HEK293 (cell line): ENCODE results near the gene SYCN.
"Not testable (repeated sequence)": the region's sequence is repeated elsewhere in the genome, so short reads cannot be mapped to it uniquely, and the experiment has no call there.

Source experiments
- CTCF ChIA-PET: fragments of 350-600 bp; formaldehyde crosslinking; extraction: SDS; loops from one replicate; lab custom pipeline; 2021; ENCODE audit warnings: antibody characterized with exemption; lab: Yijun Ruan, JAX
- POLR2A ChIA-PET: fragments of 300-600 bp; formaldehyde crosslinking; extraction: SDS; loops from one replicate; lab custom pipeline; 2020; ENCODE audit warnings: antibody characterized with exemption, inconsistent platforms; lab: Yijun Ruan, JAX
- H3K27ac ChIP-seq: fragments of 200-500 bp; sonication (Bioruptor generic); 2 replicates; pipeline ENCODE4 v1.5.1; 2014; ENCODE audit warnings: low read depth, low read length, control low read depth, inconsistent platforms; ENCODE audit errors: extremely low read depth
- H3K36me3 ChIP-seq, 2 experiments: fragments of 200-500 bp in 1 of 2; sonication (Bioruptor generic) in 1 of 2; 1 replicate in 1 of 2; 2 replicates in 1 of 2; pipeline ENCODE4 v1.5.1; 2014 to 2017; ENCODE audit warnings: inconsistent platforms in 2 of 2, low read length in 2 of 2; ENCODE audit not compliant: control insufficient read depth in 2 of 2, insufficient read depth in 1 of 2
- H3K4me1 ChIP-seq: fragments of 200-500 bp; sonication (Bioruptor generic); 2 replicates; pipeline ENCODE4 v1.5.1; 2014; ENCODE audit warnings: mild to moderate bottlenecking, low read length, inconsistent platforms; ENCODE audit not compliant: control insufficient read depth, insufficient read depth
- H3K4me3 ChIP-seq: 2 replicates; pipeline ENCODE4 v1.5.1; 2011; ENCODE audit warnings: low read depth, mild to moderate bottlenecking, control low read depth, low read length, moderate library complexity
- H3K9me3 ChIP-seq: fragments of 200-500 bp; sonication (Bioruptor generic); 2 replicates; pipeline ENCODE4 v1.5.1; 2014; ENCODE audit warnings: low read depth, low read length, inconsistent platforms; ENCODE audit not compliant: control insufficient read depth, insufficient read depth
- GFI1B ChIP-seq: fragments of 450-650 bp; formaldehyde crosslinking; IDR thresholded peaks from 2 replicates; pipeline ENCODE4 v1.5.1; 2016; ENCODE audit warnings: missing biosample characterization, missing genetic modification characterization
- KLF1 ChIP-seq: fragments of 450-650 bp; formaldehyde crosslinking; IDR thresholded peaks from 2 replicates; pipeline ENCODE4 v1.5.1; 2016; ENCODE audit warnings: missing biosample characterization, missing genetic modification characterization
- ZNF121 ChIP-seq: fragments of 450-650 bp; formaldehyde crosslinking; IDR thresholded peaks from 2 replicates; pipeline ENCODE4 v1.5.1; 2016; ENCODE audit warnings: missing biosample characterization, missing genetic modification characterization
- ZNF138 ChIP-seq: fragments of 450-650 bp; formaldehyde crosslinking; IDR thresholded peaks from 2 replicates; pipeline ENCODE4 v1.5.1; 2016; ENCODE audit warnings: missing biosample characterization, missing genetic modification characterization, borderline replicate concordance
- ZNF169 ChIP-seq: fragments of 450-650 bp; formaldehyde crosslinking; IDR thresholded peaks from 2 replicates; pipeline ENCODE4 v1.5.1; 2016; ENCODE audit warnings: missing biosample characterization, missing genetic modification characterization
- ZNF423 ChIP-seq: fragments of 450-650 bp; formaldehyde crosslinking; IDR thresholded peaks from 2 replicates; pipeline ENCODE4 v1.5.1; 2016; ENCODE audit warnings: missing biosample characterization, missing genetic modification characterization
- ZNF600 ChIP-seq: fragments of 450-650 bp; formaldehyde crosslinking; IDR thresholded peaks from 2 replicates; pipeline ENCODE4 v1.5.1; 2016; ENCODE audit warnings: missing biosample characterization, missing genetic modification characterization
- ZNF621 ChIP-seq: fragments of 450-650 bp; formaldehyde crosslinking; IDR thresholded peaks from 2 replicates; pipeline ENCODE4 v1.5.1; 2017; ENCODE audit warnings: missing biosample characterization, missing genetic modification characterization
- ZNF792 ChIP-seq: fragments of 450-650 bp; formaldehyde crosslinking; IDR thresholded peaks from 2 replicates; pipeline ENCODE4 v1.5.1; 2016; ENCODE audit warnings: missing biosample characterization, missing genetic modification characterization
- TF ChIP-seq, protein P1 (sequence below): fragments of 450-650 bp; formaldehyde crosslinking; IDR thresholded peaks from 2 replicates; pipeline ENCODE4 v1.5.1; 2016; ENCODE audit warnings: missing biosample characterization, missing genetic modification characterization
- TF ChIP-seq, protein P2 (sequence below): fragments of 450-650 bp; formaldehyde crosslinking; IDR thresholded peaks from 2 replicates; pipeline ENCODE4 v1.5.1; 2016; ENCODE audit warnings: missing biosample characterization, missing genetic modification characterization
- TF ChIP-seq, protein P3 (sequence below): fragments of 450-650 bp; formaldehyde crosslinking; conservative IDR thresholded peaks from 2 replicates; pipeline ENCODE4 v1.5.1; 2016; ENCODE audit warnings: low read depth, missing biosample characterization, missing genetic modification characterization

Gene SYCN

DNA sequence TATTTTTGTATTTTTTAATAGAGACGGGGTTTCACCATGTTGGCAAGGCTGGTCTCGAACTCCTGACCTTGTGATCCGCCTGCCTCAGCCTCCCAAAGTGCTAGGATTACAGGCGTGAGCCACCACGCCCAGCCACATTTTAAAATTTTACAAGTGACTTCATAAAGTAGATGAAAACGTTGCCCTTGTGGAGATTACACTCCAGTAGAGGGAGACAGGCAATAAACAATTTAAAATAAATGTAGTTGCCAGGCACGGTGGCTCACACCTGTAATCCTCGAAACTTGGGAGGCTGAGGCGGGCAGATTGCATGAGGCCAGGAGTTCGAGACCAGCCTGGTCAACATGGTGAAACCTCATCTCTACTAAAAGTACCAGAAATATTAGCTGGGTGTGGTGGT lies 15.0 kb upstream of the SYCN start:
- H3K9me3 ChIP-seq, H3K4me3 ChIP-seq, H3K36me3 ChIP-seq, H3K27ac ChIP-seq, H3K4me1 ChIP-seq, POLR2A ChIA-PET: not testable (repeated sequence)
- CTCF ChIA-PET = interaction anchor here (0.7 to 5.2 kb wide), 6 partner anchors 31 to 193 kb away, joined by 3 to 25 read pairs (median 3); no protein-coding TSS in a partner anchor
- TF ChIP-seq KLF1 = 0 out of 2 replicates have a peak, but pooled peaks have one; percentile 11

DNA sequence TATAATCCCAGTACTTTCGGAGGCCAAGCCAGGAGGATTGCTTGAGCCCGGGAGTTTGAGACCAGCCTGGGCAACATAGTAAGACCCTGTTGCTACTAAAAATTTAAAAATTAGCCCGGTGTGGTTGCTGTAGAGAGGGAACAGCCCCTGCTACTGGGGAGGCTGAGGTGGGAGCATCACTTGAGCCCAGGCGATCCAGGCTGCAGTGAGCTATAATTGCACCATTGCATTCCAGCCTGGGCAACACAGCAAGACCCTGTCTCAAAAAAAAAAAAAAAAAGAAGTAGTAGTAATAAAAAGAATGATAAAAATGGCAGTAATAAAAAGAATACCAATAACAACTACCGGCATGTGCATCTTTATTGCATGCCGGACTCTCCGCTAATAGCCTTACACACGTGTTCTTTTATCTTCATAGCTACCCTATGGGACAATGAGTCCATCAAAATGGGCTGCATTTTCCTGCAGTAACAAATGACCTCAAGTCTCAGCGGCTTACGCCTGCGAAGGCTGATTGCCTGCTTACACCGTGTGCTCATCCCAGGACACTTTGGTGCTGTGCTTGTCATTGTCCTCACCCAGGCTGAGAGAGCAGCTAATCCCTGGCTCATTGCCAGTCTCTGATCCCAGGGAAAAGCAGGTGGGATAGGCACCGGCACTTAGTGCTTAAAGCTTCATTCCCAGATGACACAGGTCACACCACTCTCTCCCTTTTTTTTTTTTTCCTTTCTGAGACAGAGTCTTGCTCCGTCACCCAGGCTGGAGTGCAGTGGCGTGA lies 14.4 kb upstream of the SYCN start:
- no peak overlapping the region for H3K4me3 ChIP-seq
- H3K36me3 ChIP-seq = no peaks in the 10 kb centered on the region; a peak in 1 of 3 replicates
- no peaks in the 10 kb centered on the region for H3K4me1 ChIP-seq
- TF ChIP-seq, protein P1, sequence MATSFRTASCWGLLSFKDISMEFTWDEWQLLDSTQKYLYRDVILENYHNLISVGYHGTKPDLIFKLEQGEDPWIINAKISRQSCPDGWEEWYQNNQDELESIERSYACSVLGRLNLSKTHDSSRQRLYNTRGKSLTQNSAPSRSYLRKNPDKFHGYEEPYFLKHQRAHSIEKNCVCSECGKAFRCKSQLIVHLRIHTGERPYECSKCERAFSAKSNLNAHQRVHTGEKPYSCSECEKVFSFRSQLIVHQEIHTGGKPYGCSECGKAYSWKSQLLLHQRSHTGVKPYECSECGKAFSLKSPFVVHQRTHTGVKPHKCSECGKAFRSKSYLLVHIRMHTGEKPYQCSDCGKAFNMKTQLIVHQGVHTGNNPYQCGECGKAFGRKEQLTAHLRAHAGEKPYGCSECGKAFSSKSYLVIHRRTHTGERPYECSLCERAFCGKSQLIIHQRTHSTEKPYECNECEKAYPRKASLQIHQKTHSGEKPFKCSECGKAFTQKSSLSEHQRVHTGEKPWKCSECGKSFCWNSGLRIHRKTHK (tag by site-specific recombination) = peak; percentile 83
- TF ChIP-seq, protein P2, sequence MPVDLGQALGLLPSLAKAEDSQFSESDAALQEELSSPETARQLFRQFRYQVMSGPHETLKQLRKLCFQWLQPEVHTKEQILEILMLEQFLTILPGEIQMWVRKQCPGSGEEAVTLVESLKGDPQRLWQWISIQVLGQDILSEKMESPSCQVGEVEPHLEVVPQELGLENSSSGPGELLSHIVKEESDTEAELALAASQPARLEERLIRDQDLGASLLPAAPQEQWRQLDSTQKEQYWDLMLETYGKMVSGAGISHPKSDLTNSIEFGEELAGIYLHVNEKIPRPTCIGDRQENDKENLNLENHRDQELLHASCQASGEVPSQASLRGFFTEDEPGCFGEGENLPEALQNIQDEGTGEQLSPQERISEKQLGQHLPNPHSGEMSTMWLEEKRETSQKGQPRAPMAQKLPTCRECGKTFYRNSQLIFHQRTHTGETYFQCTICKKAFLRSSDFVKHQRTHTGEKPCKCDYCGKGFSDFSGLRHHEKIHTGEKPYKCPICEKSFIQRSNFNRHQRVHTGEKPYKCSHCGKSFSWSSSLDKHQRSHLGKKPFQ (tag by site-specific recombination) = no peak
- TF ChIP-seq ZNF621 (tag by site-specific recombination) (0 out of 2 replicates have a peak, but pooled peaks have one; percentile 31), ZNF121 (tag by site-specific recombination) (peak; percentile 87)
- ChIA-PET CTCF (interaction anchor here (0.6 to 5.2 kb wide), 8 partner anchors 32 to 1158 kb away, joined by 3 to 25 read pairs (median 3); no protein-coding TSS in a partner anchor), POLR2A (no interaction called here)
- no peak overlapping the region for H3K27ac ChIP-seq
- peaks cover 2% of the 10 kb centered on the region; the same call in 1 of the 2 replicates for H3K9me3 ChIP-seq

DNA sequence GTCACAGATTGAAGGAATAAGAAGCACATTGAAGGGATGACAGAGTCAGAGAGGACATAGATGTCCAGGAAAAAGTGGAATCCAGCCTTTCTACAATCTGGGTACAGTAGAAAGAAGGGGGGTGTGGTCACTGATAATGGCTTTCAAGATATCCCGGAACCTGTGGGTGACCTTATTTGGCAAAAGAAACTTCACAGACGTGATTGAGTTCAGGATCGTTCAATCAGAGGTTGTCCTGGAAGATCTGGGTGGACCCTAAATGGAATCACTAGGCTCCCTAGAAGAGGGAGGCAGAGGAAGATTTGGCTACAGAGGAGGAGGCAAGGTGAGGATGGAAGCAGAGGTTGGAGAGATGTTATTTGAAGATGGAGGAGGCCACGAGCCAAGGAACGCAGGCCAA lies 13.0 kb upstream of the SYCN start:
- POLR2A ChIA-PET = no interaction called here
- no peaks in the 10 kb centered on the region for H3K4me1 ChIP-seq
- peaks cover 2% of the 10 kb centered on the region; the same call in 1 of the 2 replicates for H3K9me3 ChIP-seq
- H3K27ac ChIP-seq = no peak overlapping the region
- no peak overlapping the region for H3K4me3 ChIP-seq
- CTCF ChIA-PET = interaction anchor here (0.6 to 5.2 kb wide), 3 partner anchors 26 to 114 kb away, joined by 3 to 25 read pairs (median 3); no protein-coding TSS in a partner anchor
- TF ChIP-seq ZNF600 (tag by site-specific recombination) = no peak
- no peak for TF ChIP-seq ZNF423 (tag by site-specific recombination)
- TF ChIP-seq GFI1B (tag by site-specific recombination) = 0 out of 2 replicates have a peak, but pooled peaks have one; percentile 6
- TF ChIP-seq, protein P3, sequence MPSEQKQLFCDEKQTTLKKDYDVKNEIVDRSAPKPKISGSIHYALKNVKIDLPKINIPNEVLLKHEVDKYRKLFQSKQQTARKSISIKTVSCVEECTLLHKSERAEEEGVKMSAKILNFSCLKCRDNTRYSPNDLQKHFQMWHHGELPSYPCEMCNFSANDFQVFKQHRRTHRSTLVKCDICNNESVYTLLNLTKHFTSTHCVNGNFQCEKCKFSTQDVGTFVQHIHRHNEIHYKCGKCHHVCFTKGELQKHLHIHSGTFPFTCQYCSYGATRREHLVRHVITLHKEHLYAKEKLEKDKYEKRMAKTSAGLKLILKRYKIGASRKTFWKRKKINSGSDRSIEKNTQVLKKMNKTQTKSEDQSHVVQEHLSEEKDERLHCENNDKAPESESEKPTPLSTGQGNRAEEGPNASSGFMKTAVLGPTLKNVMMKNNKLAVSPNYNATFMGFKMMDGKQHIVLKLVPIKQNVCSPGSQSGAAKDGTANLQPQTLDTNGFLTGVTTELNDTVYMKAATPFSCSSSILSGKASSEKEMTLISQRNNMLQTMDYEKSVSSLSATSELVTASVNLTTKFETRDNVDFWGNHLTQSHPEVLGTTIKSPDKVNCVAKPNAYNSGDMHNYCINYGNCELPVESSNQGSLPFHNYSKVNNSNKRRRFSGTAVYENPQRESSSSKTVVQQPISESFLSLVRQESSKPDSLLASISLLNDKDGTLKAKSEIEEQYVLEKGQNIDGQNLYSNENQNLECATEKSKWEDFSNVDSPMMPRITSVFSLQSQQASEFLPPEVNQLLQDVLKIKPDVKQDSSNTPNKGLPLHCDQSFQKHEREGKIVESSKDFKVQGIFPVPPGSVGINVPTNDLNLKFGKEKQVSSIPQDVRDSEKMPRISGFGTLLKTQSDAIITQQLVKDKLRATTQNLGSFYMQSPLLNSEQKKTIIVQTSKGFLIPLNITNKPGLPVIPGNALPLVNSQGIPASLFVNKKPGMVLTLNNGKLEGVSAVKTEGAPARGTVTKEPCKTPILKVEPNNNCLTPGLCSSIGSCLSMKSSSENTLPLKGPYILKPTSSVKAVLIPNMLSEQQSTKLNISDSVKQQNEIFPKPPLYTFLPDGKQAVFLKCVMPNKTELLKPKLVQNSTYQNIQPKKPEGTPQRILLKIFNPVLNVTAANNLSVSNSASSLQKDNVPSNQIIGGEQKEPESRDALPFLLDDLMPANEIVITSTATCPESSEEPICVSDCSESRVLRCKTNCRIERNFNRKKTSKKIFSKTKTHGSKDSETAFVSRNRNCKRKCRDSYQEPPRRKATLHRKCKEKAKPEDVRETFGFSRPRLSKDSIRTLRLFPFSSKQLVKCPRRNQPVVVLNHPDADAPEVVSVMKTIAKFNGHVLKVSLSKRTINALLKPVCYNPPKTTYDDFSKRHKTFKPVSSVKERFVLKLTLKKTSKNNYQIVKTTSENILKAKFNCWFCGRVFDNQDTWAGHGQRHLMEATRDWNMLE (tag by site-specific recombination) = no peak
- TF ChIP-seq ZNF169 (tag by site-specific recombination) = no peak
- TF ChIP-seq ZNF792 (tag by site-specific recombination) = no peak
- TF ChIP-seq ZNF138 (tag by site-specific recombination) = no peak
- no peaks in the 10 kb centered on the region; a peak in 1 of 3 replicates for H3K36me3 ChIP-seq
